PC-9 (cell line): Measurements from ENCODE around the gene DSCAML1. TPM values are rescaled to one million over a fixed set of nuclear protein-coding genes. Genes with fewer than 3 reads are reported as not detected.

ENCODE experiments used
- BruUV-seq: library from RNA; stranded (reverse); fragments of 400-500 nt; replicated peaks from 2 replicates; lab custom pipeline; 2021; lab: Mats Ljungman, UMichigan
- CTCF ChIA-PET: fragments of 300-600 bp; sonication (Branson Sonifier 250); formaldehyde crosslinking; loops from one replicate; lab custom pipeline; 2022; ENCODE audit warnings: antibody characterized with exemption; lab: Charles Lee
- POLR2A ChIA-PET: fragments of 300-600 bp; sonication (Branson Sonifier 250); formaldehyde crosslinking; loops from one replicate; lab custom pipeline; 2022; ENCODE audit warnings: antibody characterized with exemption; ENCODE audit not compliant: unreplicated experiment; lab: Charles Lee
- DNase-seq, 2 experiments: peaks; one replicate each; pipeline versions ENCODE4 v3.0.0 to v3.0.0-alpha.2; 2015 to 2022; ENCODE audit warnings: mixed read lengths in 1 of 2
- H2AFZ ChIP-seq: fragments of 200-600 bp; sonication (generic); 2 replicates; pipeline ENCODE4 v1.8.1; 2017; ENCODE audit warnings: antibody characterized with exemption
- H3F3A ChIP-seq: fragments of 200-600 bp; sonication (generic); 2 replicates; pipeline ENCODE4 v1.8.1; 2017; ENCODE audit warnings: antibody characterized with exemption, mild to moderate bottlenecking, low read depth; ENCODE audit not compliant: insufficient read depth
- H3K27ac ChIP-seq: fragments of 200-600 bp; sonication (generic); 2 replicates; pipeline ENCODE4 v1.6.1; 2016; ENCODE audit warnings: mixed run types
- H3K27me3 ChIP-seq: fragments of 200-600 bp; sonication (generic); 2 replicates; pipeline ENCODE4 v1.6.1; 2016; ENCODE audit warnings: low read depth, mixed run types; ENCODE audit not compliant: insufficient read depth
- H3K36me3 ChIP-seq: fragments of 200-600 bp; sonication (generic); 2 replicates; pipeline ENCODE4 v1.6.1; 2016; ENCODE audit warnings: low read depth, mixed run types
- H3K4me1 ChIP-seq: fragments of 200-600 bp; sonication (generic); replicated peaks from 2 replicates; pipeline ENCODE4 v1.6.1; 2016; ENCODE audit warnings: mixed run types; ENCODE audit not compliant: insufficient read depth
- H3K4me2 ChIP-seq: fragments of 200-600 bp; sonication (generic); 2 replicates; pipeline ENCODE4 v1.6.1; 2017; ENCODE audit warnings: mixed run types
- H3K4me3 ChIP-seq: fragments of 200-600 bp; sonication (generic); 2 replicates; pipeline ENCODE4 v1.6.1; 2016; ENCODE audit warnings: mixed run types
- H3K79me2 ChIP-seq: fragments of 200-600 bp; sonication (generic); 2 replicates; pipeline ENCODE4 v1.6.1; 2017; ENCODE audit warnings: low read depth, mixed run types
- H3K9me2 ChIP-seq: fragments of 200-600 bp; sonication (generic); 2 replicates; pipeline ENCODE4 v1.8.1; 2017; ENCODE audit warnings: mild to moderate bottlenecking; ENCODE audit not compliant: insufficient read depth
- H3K9me3 ChIP-seq: fragments of 200-600 bp; sonication (generic); 2 replicates; pipeline ENCODE4 v1.8.1; 2016; ENCODE audit warnings: low read depth; ENCODE audit not compliant: insufficient read depth
- H4K20me1 ChIP-seq: fragments of 200-600 bp; sonication (generic); 2 replicates; pipeline ENCODE4 v1.8.1; 2017; ENCODE audit not compliant: insufficient read depth
- EZH2 ChIP-seq: fragments of 200-600 bp; sonication (generic); IDR thresholded peaks from 2 replicates; pipeline ENCODE4 v1.8.0; 2017; ENCODE audit warnings: antibody characterized with exemption, low read depth
- intact Hi-C: fragments of 100-400 bp; cut with micrococcal nuclease; formaldehyde crosslinking; loops from one replicate; pipeline ENCODE4 v1.10.0; 2022; ENCODE audit not compliant: unreplicated experiment
- total RNA-seq: library from RNA; stranded (reverse); gene quantifications from 2 replicates; pipeline ENCODE4 v1.2.3, GENCODE V29; 2021
- TF ChIP-seq, protein P1 (sequence below): fragments of 200-600 bp; sonication (generic); conservative IDR thresholded peaks from 2 replicates; pipeline ENCODE4 v1.6.1; 2017; ENCODE audit warnings: mixed run types, antibody characterized with exemption, mild to moderate bottlenecking, moderate library complexity

DSCAML1 gene
- total RNA-seq, 1 experiment from 2014 or later = not detected

DNA sequence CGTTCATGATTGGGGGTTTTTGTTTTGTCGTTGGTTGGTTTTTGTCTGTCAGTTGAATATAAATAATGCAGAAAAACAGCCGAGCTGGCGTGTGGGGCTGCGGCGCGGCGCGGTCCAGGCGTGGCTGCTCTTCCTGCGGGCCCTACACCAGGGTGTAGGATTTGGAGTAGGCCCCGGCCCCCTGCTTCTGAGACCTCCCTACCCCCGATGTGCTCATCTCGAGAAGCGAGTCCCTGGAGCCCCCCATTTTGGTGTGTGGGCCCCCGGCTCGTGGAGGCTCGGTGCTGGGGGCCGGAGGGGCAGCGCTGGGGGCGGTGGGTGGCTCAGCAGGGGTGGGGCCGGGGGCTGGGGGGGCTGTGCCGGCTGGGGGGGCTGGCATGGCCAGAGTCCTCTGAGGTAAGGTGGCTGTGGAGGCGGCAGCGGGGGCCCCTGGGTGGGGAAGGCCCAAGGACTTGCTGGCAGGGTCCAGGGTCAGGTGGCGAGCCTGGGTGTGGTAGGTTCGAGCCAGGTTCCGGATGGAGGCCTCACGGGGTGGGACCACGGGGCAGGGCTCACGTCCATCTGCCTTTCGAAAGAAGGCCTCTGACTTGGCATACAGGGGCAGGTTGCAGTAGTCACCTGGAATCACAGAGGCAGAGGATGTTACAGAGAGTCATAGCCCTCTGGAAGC lies 368.7 kb downstream of the DSCAML1 start:
- Histone ChIP-seq H3K9me2 (no peaks in the 10 kb centered on the region), H3K4me3 (no peak overlapping the region), H3K27me3 (peaks cover 91% of the 10 kb centered on the region), H3K36me3 (no peaks in the 10 kb centered on the region), H4K20me1 (no peaks in the 10 kb centered on the region; the same call in 1 of the 2 replicates), H2AFZ (no peak overlapping the region), H3K79me2 (no peaks in the 10 kb centered on the region), H3K9me3 (no peaks in the 10 kb centered on the region), H3K4me1 (no peaks in the 10 kb centered on the region), H3F3A (no peaks in the 10 kb centered on the region), H3K4me2 (no peak overlapping the region), H3K27ac (no peak overlapping the region)
- no TSS peak for BruUV-seq
- ChIA-PET CTCF (interaction anchor here (0.6 to 1.4 kb wide), 2 partner anchors 389 to 427 kb away, joined by 3 to 4 read pairs; no protein-coding TSS in a partner anchor), POLR2A (no interaction called here)
- TF ChIP-seq, protein P1, sequence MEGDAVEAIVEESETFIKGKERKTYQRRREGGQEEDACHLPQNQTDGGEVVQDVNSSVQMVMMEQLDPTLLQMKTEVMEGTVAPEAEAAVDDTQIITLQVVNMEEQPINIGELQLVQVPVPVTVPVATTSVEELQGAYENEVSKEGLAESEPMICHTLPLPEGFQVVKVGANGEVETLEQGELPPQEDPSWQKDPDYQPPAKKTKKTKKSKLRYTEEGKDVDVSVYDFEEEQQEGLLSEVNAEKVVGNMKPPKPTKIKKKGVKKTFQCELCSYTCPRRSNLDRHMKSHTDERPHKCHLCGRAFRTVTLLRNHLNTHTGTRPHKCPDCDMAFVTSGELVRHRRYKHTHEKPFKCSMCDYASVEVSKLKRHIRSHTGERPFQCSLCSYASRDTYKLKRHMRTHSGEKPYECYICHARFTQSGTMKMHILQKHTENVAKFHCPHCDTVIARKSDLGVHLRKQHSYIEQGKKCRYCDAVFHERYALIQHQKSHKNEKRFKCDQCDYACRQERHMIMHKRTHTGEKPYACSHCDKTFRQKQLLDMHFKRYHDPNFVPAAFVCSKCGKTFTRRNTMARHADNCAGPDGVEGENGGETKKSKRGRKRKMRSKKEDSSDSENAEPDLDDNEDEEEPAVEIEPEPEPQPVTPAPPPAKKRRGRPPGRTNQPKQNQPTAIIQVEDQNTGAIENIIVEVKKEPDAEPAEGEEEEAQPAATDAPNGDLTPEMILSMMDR = no peak
- no peak for TF ChIP-seq EZH2
- DNase-seq = no peak
- intact Hi-C loops = loop anchor here (5.0 to 10.0 kb wide), 2 partner anchors 516 to 624 kb away; no protein-coding TSS in a partner anchor

DNA sequence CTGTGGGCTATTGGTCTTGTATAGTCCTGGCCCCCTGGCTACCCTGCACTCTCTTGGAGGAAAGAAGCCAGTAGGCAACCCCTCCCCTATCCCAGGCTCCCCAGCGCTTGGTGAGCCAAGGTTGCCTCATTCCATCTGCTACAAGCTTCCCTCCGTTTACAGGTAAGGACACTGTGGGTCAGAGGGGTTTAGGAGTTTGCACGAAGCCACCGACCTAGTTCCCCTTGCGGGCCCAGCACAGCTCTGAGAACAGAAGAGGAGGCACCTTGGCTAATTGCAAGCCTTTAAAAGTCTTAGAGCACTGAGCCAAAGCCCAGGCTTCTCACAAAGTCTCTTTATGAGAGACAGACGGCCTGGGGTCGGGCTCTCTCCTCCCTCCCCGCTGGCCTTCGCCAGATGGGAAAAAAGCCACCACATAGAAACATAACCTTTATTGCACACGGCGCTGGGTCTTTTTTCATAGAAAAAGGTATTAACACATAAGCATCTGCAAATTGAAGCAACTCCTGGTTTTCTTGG lies 369.6 kb downstream of the DSCAML1 start:
- Histone ChIP-seq H3K79me2 (no peaks in the 10 kb centered on the region), H3K36me3 (no peaks in the 10 kb centered on the region), H3K9me3 (no peaks in the 10 kb centered on the region), H3K4me3 (no peak overlapping the region), H3K27ac (no peak overlapping the region), H3K4me2 (no peak overlapping the region), H3F3A (no peaks in the 10 kb centered on the region), H3K27me3 (peaks cover 91% of the 10 kb centered on the region), H3K9me2 (no peaks in the 10 kb centered on the region), H4K20me1 (no peaks in the 10 kb centered on the region; the same call in 1 of the 2 replicates), H2AFZ (no peak overlapping the region), H3K4me1 (no peaks in the 10 kb centered on the region)
- no peak for TF ChIP-seq EZH2
- TF ChIP-seq, protein P1 = no peak
- no peak for DNase-seq
- intact Hi-C loops = loop anchor here (2.0 to 10.0 kb wide), 3 partner anchors 381 to 625 kb away; no protein-coding TSS in a partner anchor
- POLR2A ChIA-PET = no interaction called here
- CTCF ChIA-PET = interaction anchor here (1.4 kb wide), 1 partner anchor 390 kb away, joined by 4 read pairs; no protein-coding TSS in a partner anchor
- BruUV-seq = no TSS peak

DNA sequence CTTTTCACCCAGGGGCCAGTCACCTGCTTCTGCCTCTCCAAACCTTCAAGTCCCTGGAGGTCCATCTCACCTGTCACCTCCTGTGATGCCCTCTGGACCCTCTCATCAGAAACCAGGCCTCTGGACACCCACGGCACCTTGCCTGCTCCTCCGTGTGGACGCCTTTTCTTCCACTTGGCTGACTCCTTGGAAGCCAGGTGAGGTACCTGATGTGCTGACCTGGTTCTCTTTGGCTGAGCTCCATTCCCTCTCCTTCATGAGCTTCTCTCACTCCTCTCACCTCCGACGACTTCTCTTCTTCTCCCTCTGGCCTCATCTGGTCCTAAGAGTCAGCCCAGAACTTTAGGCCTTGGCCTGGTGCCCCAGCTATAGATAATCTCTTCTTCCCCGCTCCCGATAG lies 370.1 kb downstream of the DSCAML1 start:
- no peak overlapping the region for H3K4me3 ChIP-seq
- no TSS peak for BruUV-seq
- POLR2A ChIA-PET = no interaction called here
- H3K79me2 ChIP-seq = no peaks in the 10 kb centered on the region
- H3K4me1 ChIP-seq = no peaks in the 10 kb centered on the region
- no peak overlapping the region for H3K4me2 ChIP-seq
- H3K36me3 ChIP-seq = no peaks in the 10 kb centered on the region
- no peaks in the 10 kb centered on the region; the same call in 1 of the 2 replicates for H4K20me1 ChIP-seq
- intact Hi-C loops = loop anchor here (1.0 to 10.0 kb wide), 4 partner anchors 382 to 625 kb away; no protein-coding TSS in a partner anchor
- no peak overlapping the region for H2AFZ ChIP-seq
- H3K27ac ChIP-seq = no peak overlapping the region
- no peaks in the 10 kb centered on the region for H3K9me2 ChIP-seq
- no peak for DNase-seq
- H3F3A ChIP-seq = no peaks in the 10 kb centered on the region
- TF ChIP-seq EZH2 = no peak
- TF ChIP-seq, protein P1 = no peak
- H3K9me3 ChIP-seq = no peaks in the 10 kb centered on the region
- CTCF ChIA-PET = interaction anchor here (0.7 to 1.4 kb wide), 6 partner anchors 366 to 397 kb away, joined by 3 to 22 read pairs (median 4); partner anchors contain the start of gene FXYD2
- H3K27me3 ChIP-seq = peaks cover 91% of the 10 kb centered on the region
